Transverse colon (tissue), 4 donors: Measurements from ENCODE around the gene CAPN12.

Experiments
- EP300 ChIP-seq: sonication (generic); formaldehyde crosslinking; IDR thresholded peaks from one replicate; pipeline ENCODE4 v1.6.1; 2017; ENCODE audit warnings: antibody characterized with exemption, low read depth
- POLR2A ChIP-seq: fragments of 450-650 bp; IDR thresholded peaks from one replicate; pipeline ENCODE4 v1.6.1; 2016; ENCODE audit warnings: antibody characterized with exemption, mild to moderate bottlenecking, moderate library complexity
- POLR2AphosphoS5 ChIP-seq, 3 donors: sonication (generic); formaldehyde crosslinking; IDR thresholded peaks; one replicate each; pipeline ENCODE4 v1.6.1; 2016; ENCODE audit warnings: antibody characterized with exemption in 3 of 3
- TF ChIP-seq, protein P1 (sequence below), 5 experiments: fragments of 200-600 bp in 3 of 5; fragments of 450-650 bp in 2 of 5; sonication (generic) in 3 of 5; IDR thresholded peaks; 1 replicate in 2 of 5; 2 replicates in 3 of 5; pipeline ENCODE4 v1.5.1; 2016 to 2017; ENCODE audit warnings: antibody characterized with exemption in 5 of 5, inconsistent platforms in 3 of 5, mild to moderate bottlenecking in 2 of 5, moderate library complexity in 1 of 5

DNA sequence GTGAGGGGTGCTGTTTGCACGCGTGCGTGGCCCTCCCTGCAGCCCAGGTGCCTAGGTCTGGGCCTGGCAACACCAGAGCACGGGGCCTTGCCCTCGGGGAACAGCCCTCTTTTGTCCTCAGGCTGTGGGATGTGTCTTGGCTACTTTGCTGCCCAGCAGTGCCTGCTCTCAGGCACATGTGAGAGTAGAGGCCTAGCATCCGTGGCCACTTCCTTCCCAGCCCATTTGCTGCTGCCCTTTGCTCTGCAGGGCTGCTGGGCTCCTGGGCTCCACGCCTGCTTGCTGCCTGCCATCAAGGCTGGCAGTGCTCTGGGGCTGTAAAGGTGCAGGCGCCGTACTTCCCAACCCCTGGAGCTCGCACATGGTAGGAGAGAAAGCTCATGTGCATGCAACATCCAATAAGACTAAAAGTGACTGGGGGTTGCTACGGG is 46.6 kb downstream of the CAPN12 start:
- TF ChIP-seq, protein P1, sequence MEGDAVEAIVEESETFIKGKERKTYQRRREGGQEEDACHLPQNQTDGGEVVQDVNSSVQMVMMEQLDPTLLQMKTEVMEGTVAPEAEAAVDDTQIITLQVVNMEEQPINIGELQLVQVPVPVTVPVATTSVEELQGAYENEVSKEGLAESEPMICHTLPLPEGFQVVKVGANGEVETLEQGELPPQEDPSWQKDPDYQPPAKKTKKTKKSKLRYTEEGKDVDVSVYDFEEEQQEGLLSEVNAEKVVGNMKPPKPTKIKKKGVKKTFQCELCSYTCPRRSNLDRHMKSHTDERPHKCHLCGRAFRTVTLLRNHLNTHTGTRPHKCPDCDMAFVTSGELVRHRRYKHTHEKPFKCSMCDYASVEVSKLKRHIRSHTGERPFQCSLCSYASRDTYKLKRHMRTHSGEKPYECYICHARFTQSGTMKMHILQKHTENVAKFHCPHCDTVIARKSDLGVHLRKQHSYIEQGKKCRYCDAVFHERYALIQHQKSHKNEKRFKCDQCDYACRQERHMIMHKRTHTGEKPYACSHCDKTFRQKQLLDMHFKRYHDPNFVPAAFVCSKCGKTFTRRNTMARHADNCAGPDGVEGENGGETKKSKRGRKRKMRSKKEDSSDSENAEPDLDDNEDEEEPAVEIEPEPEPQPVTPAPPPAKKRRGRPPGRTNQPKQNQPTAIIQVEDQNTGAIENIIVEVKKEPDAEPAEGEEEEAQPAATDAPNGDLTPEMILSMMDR (IDR thresholded peaks at IDR 0.05) = no peak
- TF ChIP-seq POLR2AphosphoS5 (IDR thresholded peaks at IDR 0.05) = no peak
- no peak for TF ChIP-seq EP300
- TF ChIP-seq POLR2A = no peak
